Right kidney (tissue), 1 donor: ENCODE measurements around the gene LAMA5.

Source experiments
- DNase-seq: peaks from one replicate; pipeline ENCODE4 v3.0.0-alpha.2; 2016

LAMA5 gene

GRCh38 chr20:62372042-62372993, 5.2 kb upstream of the LAMA5 start:
- DNase-seq: no peak

DNA sequence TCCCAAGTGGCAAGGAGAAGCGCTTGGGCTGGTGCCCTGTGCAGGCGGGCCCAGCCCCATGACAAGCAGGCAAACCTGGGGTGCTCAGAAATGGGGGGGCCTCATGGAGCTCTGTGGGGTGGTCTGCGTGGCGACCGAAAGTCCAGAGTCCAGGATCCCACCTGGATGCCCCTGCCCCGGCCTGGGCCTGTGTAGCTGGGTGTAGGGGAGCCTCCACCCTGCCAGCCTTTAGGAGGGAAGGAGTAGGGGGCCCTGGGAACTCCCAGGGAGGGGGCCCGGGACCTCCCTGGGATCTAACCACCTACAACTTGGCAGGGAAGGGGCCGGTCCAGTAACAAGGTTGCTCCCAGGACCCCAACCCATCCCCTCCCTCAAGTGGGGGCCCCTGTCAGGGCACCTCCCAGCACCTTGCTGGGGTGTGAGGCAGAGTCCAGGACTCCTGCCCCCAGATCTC, 4.5 kb upstream of the LAMA5 start:
- DNase-seq: no peak

- no peak for DNase-seq
Measured at GRCh38 chr20:62370807-62371587, 3.9 kb upstream of the LAMA5 start.

- DNase-seq: peak; percentile 32
Measured at GRCh38 chr20:62370115-62370806, 3.1 kb upstream of the LAMA5 start.

GRCh38 chr20:62369815-62370114, 2.7 kb upstream of the LAMA5 start:
- DNase-seq: peak; percentile 9

DNA sequence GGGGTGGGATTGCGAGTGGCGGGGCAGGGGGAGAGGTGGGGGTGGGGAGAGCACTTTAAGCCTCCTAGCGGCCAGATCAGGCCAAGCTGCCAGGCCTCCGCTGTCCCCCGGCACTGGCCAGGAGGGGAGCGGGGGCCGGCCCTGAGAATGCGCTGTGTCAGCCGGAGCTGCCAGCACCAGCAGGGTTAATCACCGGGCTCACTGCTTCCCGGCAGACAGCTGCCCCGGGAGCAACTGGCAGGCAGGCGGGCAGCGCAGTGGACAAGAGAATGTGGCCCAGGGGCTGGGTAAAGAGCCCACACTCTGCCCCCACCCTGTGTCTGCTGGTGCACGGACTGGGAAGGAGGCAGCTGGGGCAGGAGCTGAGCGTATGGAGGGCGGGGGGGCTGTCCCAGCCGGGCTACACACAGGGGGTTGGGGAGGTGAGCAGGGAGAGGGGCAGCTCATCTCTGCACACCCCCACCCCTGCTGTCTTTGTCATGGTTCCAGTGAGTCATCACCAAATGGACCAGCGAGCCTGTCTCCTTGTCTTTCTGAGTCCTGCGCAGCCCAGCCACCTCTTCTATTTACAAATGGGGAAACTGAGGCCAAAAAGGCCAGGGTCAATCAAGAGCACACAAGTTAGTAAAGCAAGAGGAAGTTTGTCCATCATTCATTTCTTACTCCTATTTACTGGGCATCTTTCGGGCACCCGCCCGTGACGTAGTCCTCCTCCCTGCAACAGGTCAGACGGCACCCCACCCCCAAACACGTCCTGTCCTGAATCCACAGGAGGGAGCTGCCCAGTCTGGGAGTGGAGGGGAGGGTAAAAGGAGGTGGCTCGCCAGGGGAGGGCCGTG, 2.1 kb upstream of the LAMA5 start:
- DNase-seq: peak; percentile 56

- peak; percentile 73 for DNase-seq
Measured at GRCh38 chr20:62368392-62368975, 1.4 kb upstream of the LAMA5 start.

DNA sequence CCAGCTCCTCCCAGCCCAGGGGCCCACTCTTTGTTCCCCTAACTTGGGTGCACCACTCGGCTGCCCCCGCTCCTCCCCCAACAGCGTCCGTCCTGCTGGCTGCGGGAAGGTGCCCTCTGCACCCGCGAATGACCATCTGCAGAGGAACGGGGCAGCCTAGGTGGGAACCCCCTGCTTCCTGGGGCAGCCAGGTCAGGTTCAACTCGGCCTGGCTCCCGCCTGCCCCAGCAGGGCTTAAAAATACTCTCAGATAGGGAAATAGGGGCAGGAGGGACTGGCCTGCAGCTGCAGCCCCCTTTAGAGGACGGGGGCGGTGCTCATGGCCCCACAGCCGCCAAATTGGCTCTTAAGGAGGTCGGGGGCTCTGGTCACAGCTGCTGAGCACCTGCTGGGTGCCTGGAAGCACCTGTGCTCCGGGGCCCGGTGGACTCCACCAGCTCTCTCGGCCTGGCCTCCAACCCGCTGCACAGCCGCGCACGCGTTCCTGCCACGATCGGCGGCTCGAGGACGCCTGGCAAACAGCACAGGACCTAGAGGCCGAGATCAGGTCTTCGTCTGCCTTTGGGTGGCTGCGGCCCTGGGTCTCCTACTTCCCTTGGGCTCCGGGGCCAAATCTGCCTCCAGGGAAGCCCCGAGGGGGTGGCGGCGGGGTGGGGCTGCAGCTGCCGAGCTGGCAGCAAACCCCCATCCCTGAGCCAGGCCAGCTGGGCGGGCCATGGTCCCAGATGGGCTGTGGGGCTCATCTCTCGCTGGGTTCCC, 700 bp upstream of the LAMA5 start:
- DNase-seq: peak; percentile 79

GRCh38 chr20:62366370-62367135, 559 bp downstream of the LAMA5 start:
- DNase-seq: peak; percentile 69

- no peak for DNase-seq
Measured at GRCh38 chr20:62365814-62366369, 1.2 kb downstream of the LAMA5 start.

GRCh38 chr20:62364911-62365736, 2.0 kb downstream of the LAMA5 start:
- peak; percentile 36 for DNase-seq

GRCh38 chr20:62363920-62364851, 2.9 kb downstream of the LAMA5 start:
- peak; percentile 17 for DNase-seq

DNA sequence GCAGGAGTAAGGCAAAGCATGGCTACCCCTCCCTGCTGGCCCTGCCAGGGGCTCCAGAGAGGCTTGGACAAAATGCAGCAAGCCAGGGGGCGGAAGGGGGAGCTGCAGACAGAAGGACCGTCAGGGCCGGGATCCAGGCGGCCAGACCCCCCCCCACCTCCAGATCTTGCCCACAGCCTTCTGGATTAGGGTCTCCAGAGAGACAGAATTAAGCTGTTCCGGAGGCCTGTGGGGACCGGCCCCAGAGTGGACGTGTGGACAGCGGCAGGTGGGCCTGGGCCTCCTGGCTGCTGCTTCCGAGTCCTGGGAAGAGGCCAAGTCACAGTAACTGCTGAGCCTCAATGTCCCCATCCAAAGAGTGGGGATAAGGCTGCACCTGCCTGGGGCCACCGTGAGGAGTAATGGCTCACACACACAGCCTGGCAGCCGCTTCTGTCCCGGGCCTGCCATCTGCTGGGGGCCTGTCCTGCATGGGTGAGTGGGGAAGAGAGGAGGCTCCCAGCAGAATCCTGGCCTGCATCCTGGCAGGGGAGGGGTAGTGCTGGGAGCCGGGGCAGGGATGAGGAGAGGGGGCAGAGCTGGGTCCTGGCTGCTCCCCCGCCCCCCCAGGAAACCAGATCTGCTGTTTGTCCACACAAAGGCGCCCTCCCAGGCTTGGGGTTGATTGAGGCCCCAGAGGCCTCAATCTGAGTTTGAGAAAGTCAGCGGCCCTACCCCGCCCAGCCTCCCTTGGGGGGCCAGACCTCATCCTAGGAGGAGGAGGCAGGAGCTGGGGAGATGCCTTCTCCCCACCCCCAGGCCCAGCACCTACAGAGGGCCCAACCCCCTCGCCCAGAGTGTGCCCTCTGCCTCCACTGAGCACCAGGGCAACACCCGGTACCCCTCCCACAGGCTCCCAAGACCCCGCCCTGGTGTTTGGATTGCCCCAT, 3.9 kb downstream of the LAMA5 start:
- peak; percentile 38 for DNase-seq

DNA sequence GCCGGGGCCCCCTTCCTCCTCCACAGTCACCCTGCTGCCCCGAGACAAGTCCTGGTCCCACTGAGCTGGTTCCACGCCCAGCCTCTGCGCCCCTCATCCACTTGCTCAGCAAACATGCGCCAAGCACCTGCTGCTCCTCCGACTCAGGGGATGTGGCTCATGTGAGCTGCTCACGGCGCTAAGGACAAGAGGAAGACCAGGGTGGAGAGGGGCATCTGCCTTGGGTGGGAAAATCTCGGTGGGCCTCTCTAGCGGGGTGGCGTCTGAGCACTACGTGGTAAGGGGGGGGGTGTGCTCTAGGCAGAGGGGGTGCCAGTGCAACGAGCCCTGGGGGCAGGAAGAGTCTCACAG, 4.5 kb downstream of the LAMA5 start:
- DNase-seq: peak; percentile 41

DNA sequence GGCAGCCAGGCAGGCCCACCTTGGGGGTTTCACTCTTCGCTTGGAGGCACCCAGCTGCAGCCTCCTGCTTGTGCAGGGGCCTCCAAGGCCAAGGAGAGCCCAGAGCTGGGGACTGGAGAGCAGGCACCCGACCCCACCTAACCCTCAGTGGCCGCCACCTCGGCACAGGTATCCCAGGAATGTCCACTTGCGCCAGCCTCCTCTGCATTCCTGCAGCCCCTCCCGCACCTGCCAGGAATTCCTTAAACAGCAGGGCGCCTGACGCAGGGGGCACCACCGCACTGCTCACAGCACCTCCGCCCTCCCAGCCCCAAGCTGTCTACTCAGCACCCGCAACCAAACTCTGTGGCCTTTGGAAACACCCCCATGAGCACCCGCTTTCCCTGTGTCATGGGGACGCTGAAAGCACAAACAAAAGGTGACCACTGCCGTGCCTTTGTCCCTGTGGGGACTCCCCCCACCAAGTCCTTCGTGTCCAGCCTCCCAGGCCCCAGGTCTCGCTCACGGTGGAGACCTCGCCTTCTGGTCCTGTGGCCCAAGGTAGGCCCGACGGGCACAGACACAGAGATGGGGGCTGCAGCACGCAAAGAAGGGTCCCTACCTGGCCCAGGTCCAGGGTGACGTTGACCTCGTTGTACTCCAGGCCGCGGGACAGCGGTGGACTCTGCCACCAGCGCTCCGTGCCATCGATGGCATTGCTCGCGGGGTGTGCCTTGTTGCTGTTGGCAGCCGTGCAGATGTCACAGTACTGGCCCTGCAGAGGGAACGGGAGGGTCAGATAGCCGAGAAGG, 5.1 kb downstream of the LAMA5 start:
- peak; percentile 42 for DNase-seq
